NCI-H2029 treated with DMSO at 0.1 percent for 48 hours (cell line): Measurements from ENCODE around the gene PLCH1.

ENCODE experiments used
- DNase-seq: peaks from one replicate; lab custom pipeline; 2025; lab: John Stamatoyannopoulos, UW

Gene PLCH1

DNA sequence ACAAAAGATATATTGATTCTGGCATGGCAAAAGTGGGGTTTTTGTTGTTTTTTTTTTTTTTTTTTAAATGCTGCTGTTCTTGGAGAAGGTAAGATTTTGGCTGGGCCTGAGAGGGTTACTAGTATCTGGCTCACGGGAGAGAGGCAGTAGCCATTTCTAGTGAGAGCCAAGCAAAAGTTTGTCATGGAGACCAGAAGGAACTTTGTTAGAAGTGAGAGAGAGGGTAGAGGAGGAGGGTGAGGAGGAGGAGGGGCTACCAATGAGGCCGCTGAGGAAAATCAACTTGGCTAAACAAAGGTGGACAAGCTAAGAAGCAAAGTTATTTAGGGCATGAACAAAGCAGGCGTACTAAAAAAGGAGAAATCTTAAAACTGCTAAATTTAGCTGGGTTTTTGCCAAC lies 402.5 kb downstream of the PLCH1 start:
- no peak for DNase-seq

DNA sequence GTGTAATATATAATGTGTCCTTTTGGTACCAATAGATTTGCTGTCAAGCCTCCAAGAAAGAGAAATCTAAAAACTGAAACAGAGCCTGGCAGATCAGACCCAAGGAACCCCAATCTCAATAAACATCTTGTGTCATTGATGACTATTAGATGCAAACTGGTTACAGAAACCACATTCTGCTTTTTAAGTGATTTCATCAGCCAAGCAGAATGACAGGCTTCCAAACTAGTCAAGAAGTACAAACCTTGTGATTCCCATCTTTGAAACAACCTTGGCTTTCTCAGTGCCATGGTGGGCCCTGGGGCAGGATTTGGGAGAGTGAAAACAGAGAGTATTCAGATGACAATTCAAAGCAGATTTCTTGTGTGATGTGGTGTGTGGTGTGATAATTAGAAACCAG lies 405.8 kb downstream of the PLCH1 start:
- no peak for DNase-seq

DNA sequence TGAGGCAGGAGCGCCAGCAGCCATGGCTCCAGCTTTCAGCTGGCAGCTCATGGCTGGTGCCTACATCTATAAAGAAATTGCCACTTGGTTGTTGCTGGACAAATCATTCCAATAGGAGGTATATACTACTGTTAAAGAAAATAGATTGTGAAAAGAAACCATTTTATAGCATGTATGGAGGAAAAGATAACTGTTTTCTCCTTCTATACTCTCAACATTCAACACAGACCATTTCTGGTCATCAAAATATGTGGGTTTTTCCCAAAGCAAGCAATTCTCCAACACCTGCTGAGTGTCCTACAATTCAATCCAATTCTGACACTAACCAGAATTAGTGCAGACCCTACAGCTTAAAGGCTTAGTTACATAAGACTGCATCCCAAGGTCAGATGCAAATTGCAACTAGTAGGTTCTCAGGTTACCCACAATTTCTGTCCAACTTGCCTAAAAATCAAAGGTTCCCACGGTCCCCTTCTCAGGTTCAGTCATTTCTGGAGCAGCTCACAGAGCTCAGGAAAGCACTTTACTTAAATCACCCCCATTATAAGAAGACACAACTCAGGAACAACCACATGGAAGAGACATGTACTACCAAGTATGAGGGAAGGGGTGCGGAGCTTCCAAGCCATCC lies 409.0 kb downstream of the PLCH1 start:
- no peak for DNase-seq

DNA sequence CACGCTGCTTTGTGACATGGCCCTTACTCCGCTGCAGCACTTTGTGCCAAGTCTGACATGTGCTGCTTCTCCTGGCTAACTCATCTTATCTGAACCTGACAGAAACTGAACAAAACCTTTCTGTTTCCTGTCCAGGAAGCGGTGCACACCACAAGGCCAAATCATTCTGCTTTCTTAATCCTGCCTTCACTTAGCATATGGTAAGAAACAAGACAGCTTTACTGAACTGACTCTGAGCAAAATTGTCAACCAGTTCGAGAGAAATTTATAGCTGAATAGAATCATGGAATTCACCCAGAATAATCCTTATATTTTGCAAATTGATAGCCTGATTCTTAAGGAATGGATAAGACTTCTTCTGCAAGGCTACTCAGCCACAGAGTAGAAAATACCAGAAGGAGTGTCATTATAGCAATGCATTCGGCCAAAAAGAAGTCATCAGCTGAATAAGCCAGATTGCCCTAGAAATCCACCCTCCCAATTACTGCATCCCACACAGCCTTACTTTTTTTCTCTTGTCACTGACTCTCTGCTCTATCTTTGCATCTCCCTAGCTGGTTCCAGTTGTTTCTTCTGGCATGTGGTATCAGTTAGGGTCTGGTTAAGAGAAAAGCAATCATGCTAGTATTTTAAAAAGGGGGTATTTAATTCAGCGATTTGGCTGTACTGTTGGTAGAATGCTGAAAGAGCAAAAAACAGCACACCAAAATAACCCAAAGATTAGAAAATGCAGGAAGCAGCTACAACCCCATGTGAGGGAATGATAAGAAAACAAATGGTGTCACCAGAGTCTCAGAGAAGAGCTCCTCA lies 409.8 kb downstream of the PLCH1 start:
- no peak for DNase-seq

DNA sequence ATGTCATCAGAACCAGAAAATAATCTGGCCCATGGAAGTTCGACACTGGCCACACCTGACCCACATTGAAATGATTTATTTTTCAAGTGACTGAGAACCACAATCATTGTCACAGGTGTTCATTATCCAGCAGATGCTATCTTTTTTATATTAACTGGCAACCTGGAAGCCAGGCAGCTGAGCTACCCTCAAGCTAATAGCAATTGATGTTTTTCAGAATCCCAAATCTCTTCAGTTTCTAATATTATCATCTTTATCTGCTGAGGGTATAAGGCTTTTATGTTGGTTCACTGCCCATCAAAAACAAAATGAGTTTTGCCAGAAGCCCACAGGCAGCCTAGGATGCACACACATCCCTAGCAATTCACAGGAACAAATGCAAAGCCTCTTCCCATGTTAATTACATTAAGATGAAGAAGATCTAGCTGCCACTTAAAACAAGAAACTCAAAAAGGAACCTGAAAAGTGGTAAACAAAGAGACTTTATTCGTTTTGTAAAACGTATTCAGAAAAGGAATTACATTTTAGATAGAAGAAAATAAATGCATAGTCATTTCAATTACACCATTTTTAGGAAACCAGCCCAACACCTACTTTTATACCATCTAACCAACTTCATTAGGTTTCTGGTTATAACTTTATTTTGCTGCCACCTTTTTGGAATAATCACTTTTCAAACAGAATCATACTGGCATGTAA lies 410.5 kb downstream of the PLCH1 start:
- no peak for DNase-seq

DNA sequence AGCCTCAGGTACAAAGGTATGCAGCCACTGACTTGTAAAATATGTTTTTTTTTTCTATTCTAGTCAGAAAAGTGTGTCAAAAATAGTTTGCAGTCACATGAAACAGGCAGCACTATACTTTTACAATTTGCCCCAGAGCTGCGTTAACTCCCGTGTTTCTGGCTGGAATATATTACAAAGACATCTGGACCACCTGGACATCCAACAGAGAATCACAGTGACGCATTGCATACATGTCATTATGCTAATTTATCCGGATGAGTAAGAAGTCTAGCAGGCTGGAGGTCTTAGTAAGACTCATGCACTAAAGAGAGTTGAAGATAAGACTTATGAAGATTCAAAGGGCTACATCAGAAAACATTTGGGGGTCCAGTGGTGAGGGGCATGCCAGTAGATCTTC lies 412.2 kb downstream of the PLCH1 start:
- DNase-seq = no peak

DNA sequence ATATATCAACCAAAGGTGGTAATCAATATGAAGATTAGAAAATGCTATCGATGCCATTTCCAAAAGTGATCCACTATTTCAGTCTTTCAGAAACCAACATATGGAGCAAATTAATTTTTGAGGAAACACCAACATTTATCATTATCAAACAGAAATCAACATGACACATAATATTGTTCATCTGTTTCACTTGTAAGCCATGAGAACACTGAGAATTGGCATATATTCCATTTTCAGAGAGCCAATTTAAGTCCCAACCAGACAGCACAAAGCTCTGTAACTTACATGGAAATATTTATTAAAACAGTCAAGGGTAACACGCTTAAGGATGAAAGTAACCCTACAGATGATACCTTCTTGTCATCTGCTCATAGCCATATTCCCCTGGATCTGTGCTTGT lies 413.8 kb downstream of the PLCH1 start:
- no peak for DNase-seq

DNA sequence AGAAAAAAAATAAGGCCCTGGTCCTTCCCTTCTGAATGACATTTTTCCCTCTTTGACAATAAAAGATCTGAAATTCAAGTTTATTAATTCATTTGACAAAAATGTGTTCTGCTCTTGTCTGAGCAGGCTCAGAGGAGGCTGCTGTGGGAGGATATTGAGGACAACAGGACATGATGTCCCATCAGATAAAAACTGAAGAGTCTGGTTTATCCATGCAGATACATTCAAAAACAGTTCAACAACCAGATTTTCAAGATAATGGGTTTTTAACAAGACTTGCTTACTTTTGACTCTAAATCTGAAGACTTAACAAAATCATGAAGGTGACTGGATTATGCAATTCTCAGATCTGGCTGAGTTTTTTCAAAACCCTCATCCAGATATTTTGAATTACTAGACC lies 414.5 kb downstream of the PLCH1 start:
- no peak for DNase-seq

DNA sequence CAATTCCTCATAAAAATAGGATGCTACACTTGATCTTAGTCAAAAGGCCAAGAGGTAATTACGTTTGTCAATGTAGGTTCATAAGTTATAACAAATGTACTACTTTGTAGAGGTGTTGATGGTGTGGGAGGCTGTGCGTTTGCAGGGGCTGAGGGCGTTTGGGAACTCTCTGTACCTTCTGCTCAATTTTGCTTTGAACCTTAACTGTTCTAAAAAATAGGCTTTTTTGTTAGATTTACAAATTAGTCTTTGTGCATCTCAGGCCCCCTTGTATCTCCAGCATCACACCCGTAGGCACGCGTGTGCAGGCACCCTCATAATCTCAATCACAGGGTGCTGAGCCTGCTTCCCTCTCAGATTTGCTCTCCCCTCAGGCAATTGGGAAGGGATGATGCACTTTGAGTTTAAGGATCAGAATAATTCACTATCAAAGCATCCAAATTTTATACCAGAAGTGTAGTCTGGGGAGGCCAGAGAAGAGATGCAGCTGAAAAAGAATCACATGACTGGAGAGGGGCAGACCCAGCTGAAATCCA lies 415.3 kb downstream of the PLCH1 start:
- DNase-seq = no peak

DNA sequence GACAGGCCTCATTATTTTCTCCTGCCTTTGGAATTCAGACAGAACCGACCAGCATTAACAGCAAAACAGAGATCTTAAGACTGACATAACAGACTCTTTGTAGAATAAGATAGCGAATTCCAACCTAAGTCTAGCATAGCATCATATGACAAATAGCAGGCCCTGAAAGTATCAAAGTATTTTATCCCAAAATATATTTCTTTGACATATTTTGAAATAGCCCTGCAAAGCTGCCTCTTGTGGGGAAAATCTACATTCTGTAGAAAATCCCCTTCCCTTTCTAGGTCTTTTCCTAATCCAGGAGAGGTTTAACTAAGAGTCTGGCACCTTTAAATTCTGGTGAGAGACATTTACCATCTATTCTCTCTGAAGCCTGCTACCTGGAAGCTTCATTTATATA lies 417.0 kb downstream of the PLCH1 start:
- no peak for DNase-seq

DNA sequence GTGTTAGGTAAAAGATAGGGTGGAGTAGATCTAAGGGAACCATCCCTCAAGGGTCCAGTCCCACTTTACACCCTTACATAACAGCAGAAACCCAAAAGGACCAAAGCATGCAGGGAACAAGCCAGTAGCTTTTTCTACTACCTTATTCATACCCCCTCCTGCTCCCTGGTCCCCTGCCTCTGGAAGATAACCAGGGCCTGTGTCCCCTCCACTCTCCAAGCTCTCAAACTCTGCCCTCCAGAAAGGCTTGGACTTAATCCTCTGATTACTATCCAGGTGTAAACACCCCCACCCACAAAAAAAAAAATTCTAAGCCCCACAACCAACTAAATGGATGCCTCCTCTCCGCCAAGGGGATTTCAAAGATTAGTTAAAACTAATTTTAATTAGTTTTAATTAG lies 417.4 kb downstream of the PLCH1 start:
- no peak for DNase-seq

DNA sequence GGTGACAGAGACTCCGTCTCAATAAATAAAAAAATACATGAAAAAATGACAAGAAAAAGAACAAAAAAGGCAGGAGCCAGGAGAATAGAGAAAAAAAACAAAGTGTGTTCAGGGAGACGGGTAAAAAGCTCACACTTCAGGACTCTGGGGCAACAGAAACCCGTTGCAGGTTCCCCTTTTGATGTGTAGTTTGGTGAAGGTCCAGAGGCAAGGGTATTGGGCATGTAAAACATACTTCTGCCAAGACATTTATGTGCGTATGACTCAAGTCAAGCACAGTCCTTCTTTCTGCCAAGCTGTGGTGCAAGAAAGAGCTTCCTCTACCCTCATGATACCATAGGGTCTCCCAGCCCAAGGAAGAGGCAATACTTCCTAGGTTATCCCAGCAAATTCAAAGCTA lies 418.0 kb downstream of the PLCH1 start:
- DNase-seq = no peak

DNA sequence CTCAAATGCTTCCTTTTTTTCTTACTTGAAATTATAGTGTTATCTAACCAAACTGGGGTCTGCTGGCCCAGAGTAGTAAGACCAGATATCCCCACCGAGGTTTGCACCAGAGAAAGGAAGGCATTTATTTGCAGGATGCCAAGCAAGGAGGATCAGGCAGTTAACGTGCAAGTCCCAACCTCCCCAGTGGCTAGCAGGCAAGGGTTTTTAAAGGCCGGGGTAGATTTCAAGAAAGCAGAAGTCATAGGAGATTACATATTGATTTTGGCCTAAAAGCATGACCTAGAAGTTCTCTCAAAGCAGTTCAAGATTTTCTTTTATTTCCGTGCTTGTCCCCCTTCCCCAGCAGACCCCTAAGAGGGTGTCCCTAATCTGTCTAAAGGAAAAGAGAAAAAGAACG lies 418.6 kb downstream of the PLCH1 start:
- no peak for DNase-seq
